HG03135 (cell line): ENCODE data around the gene ANTXRL.
A peak's percentile ranks its signal among the peaks of the same experiment; 100 is the strongest.
"Not testable (repeated sequence)": the region's sequence is repeated elsewhere in the genome, so short reads cannot be mapped to it uniquely, and the experiment has no call there.

Experiments used
- ATAC-seq: cut with Tn5 transposase; IDR thresholded peaks from one replicate; pipeline ENCODE4 v1.9.1; 2021; ENCODE audit warnings: mild to moderate bottlenecking, moderate library complexity; ENCODE audit not compliant: unreplicated experiment

Gene ANTXRL

GRCh38 chr10:46272863-46273415 is 13.9 kb upstream of the ANTXRL start:
- ATAC-seq = no peak

GRCh38 chr10:46273506-46274477 is 13.0 kb upstream of the ANTXRL start:
- ATAC-seq = no peak

- ATAC-seq = no peak
These were observed 9.0 kb upstream of the ANTXRL start for GRCh38 chr10:46277840-46278239.

GRCh38 chr10:46282421-46282831 is 4.4 kb upstream of the ANTXRL start:
- not testable (repeated sequence) for ATAC-seq

GRCh38 chr10:46282842-46283574 is 3.8 kb upstream of the ANTXRL start:
- no peak for ATAC-seq

- no peak for ATAC-seq
These were observed 3.1 kb upstream of the ANTXRL start for GRCh38 chr10:46283580-46284285.

- ATAC-seq = peak; percentile 88
These were observed 2.2 kb upstream of the ANTXRL start for GRCh38 chr10:46284286-46285229.

- no peak for ATAC-seq
These were observed 1.5 kb upstream of the ANTXRL start for GRCh38 chr10:46285300-46285699.

- no peak for ATAC-seq
These were observed 704 bp upstream of the ANTXRL start for GRCh38 chr10:46285966-46286620.

- no peak for ATAC-seq
These were observed 1.2 kb downstream of the ANTXRL start for GRCh38 chr10:46287846-46288477.

GRCh38 chr10:46288601-46289206 is 1.9 kb downstream of the ANTXRL start:
- no peak for ATAC-seq

GRCh38 chr10:46289209-46289810 is 2.5 kb downstream of the ANTXRL start:
- no peak for ATAC-seq

GRCh38 chr10:46290101-46290886 is 3.5 kb downstream of the ANTXRL start:
- ATAC-seq = no peak

- ATAC-seq = no peak
These were observed 5.2 kb downstream of the ANTXRL start for GRCh38 chr10:46291817-46292572.

- no peak for ATAC-seq
These were observed 5.8 kb downstream of the ANTXRL start for GRCh38 chr10:46292573-46293023.

GRCh38 chr10:46293228-46293627 is 6.4 kb downstream of the ANTXRL start:
- no peak for ATAC-seq
